DOHH2 (cell line): ENCODE data around the gene RBM6.

Experiments used
- H3F3A ChIP-seq: fragments of 200-600 bp; sonication (generic), shearing (Covaris generic); 2 replicates; pipeline ENCODE4 v1.6.0; 2016; ENCODE audit warnings: antibody characterized with exemption, mild to moderate bottlenecking; ENCODE audit not compliant: control insufficient read depth, insufficient read depth
- H3K27ac ChIP-seq: fragments of 200-600 bp; sonication (generic); 2 replicates; pipeline ENCODE4 v1.5.1; 2014; ENCODE audit warnings: low read depth, mild to moderate bottlenecking, low read length, moderate library complexity
- H3K27me3 ChIP-seq: fragments of 200-600 bp; sonication (generic); 2 replicates; pipeline ENCODE4 v1.6.1; 2014; ENCODE audit warnings: mild to moderate bottlenecking, low read length, mixed read lengths; ENCODE audit not compliant: control insufficient read depth
- H3K36me3 ChIP-seq: fragments of 200-600 bp; sonication (generic); 2 replicates; pipeline ENCODE4 v1.6.1; 2014; ENCODE audit warnings: mild to moderate bottlenecking, low read length, moderate library complexity, mixed read lengths; ENCODE audit not compliant: control insufficient read depth
- H3K4me1 ChIP-seq: fragments of 200-600 bp; sonication (generic); 2 replicates; pipeline ENCODE4 v1.6.1; 2014; ENCODE audit warnings: mild to moderate bottlenecking, low read length, mixed read lengths; ENCODE audit not compliant: control insufficient read depth
- H3K4me2 ChIP-seq: fragments of 200-600 bp; sonication (generic); 2 replicates; pipeline ENCODE4 v1.6.0; 2014; ENCODE audit warnings: mild to moderate bottlenecking, low read length, moderate library complexity
- H3K4me3 ChIP-seq: fragments of 200-600 bp; sonication (generic); 2 replicates; pipeline ENCODE4 v1.5.1; 2014; ENCODE audit warnings: mild to moderate bottlenecking, low read length, mixed read lengths
- H3K79me2 ChIP-seq: fragments of 200-600 bp; sonication (generic); 2 replicates; pipeline ENCODE4 v1.6.1; 2014; ENCODE audit warnings: mild to moderate bottlenecking, low read length, mixed read lengths; ENCODE audit not compliant: control insufficient read depth
- H3K9me2 ChIP-seq: fragments of 200-600 bp; sonication (generic); replicated peaks from 2 replicates; pipeline ENCODE4 v1.6.1; 2014; ENCODE audit warnings: mild to moderate bottlenecking, low read length, mixed read lengths; ENCODE audit not compliant: control insufficient read depth
- H3K9me3 ChIP-seq: fragments of 200-600 bp; sonication (generic); 2 replicates; pipeline ENCODE4 v1.6.1; 2014; ENCODE audit warnings: antibody characterized with exemption, low read length, mixed read lengths; ENCODE audit not compliant: control insufficient read depth, insufficient read depth
- H4K20me1 ChIP-seq: fragments of 200-600 bp; sonication (generic); 2 replicates; pipeline ENCODE4 v1.6.0; 2014; ENCODE audit warnings: low read depth, mild to moderate bottlenecking, antibody characterized with exemption, low read length, moderate library complexity; ENCODE audit not compliant: control insufficient read depth, insufficient read depth
- CTCF ChIP-seq: fragments of 200-600 bp; sonication (generic); IDR thresholded peaks from one replicate; pipeline ENCODE4 v1.5.1; 2014; ENCODE audit warnings: antibody characterized with exemption, mild to moderate bottlenecking, low read depth, low read length; ENCODE audit not compliant: poor library complexity, severe bottlenecking
- EZH2phosphoT487 ChIP-seq: fragments of 200-600 bp; sonication (generic); IDR thresholded peaks from 2 replicates; pipeline ENCODE4 v1.6.1; 2017; ENCODE audit warnings: borderline replicate concordance, mild to moderate bottlenecking, antibody characterized with exemption, low read length, moderate library complexity, mixed read lengths

RBM6 gene

GRCh38 chr3:50117120-50117519, 177.2 kb downstream of the RBM6 start:
- H4K20me1 ChIP-seq: no peaks in the 10 kb centered on the region
- no peak for TF ChIP-seq EZH2phosphoT487
- no peak overlapping the region for H3K4me3 ChIP-seq
- no peaks in the 10 kb centered on the region for H3K9me3 ChIP-seq
- peaks cover 13% of the 10 kb centered on the region for H3F3A ChIP-seq
- no peak overlapping the region for H3K27ac ChIP-seq
- H3K79me2 ChIP-seq: no peaks in the 10 kb centered on the region
- H3K36me3 ChIP-seq: peaks cover 88% of the 10 kb centered on the region
- no peaks in the 10 kb centered on the region for H3K9me2 ChIP-seq
- H3K4me2 ChIP-seq: no peak overlapping the region
- H3K4me1 ChIP-seq: no peaks in the 10 kb centered on the region
- H3K27me3 ChIP-seq: no peaks in the 10 kb centered on the region

- Histone ChIP-seq H3K4me3 (no peak overlapping the region), H3K27me3 (no peaks in the 10 kb centered on the region), H4K20me1 (no peaks in the 10 kb centered on the region), H3K27ac (no peak overlapping the region), H3K4me1 (no peaks in the 10 kb centered on the region), H3K79me2 (no peaks in the 10 kb centered on the region), H3K9me2 (no peaks in the 10 kb centered on the region), H3F3A (peaks cover 13% of the 10 kb centered on the region), H3K4me2 (no peak overlapping the region), H3K9me3 (no peaks in the 10 kb centered on the region), H3K36me3 (peaks cover 78% of the 10 kb centered on the region)
- no peak for TF ChIP-seq CTCF
- TF ChIP-seq EZH2phosphoT487: no peak
Measured at GRCh38 chr3:50118237-50118636, 178.3 kb downstream of the RBM6 start.

- Histone ChIP-seq H3F3A (peaks cover 13% of the 10 kb centered on the region), H3K36me3 (peaks cover 63% of the 10 kb centered on the region), H3K27ac (no peak overlapping the region), H3K79me2 (no peaks in the 10 kb centered on the region), H3K4me3 (no peak overlapping the region), H3K27me3 (no peaks in the 10 kb centered on the region), H3K4me1 (no peaks in the 10 kb centered on the region), H3K9me2 (no peaks in the 10 kb centered on the region), H3K4me2 (no peak overlapping the region), H3K9me3 (no peaks in the 10 kb centered on the region), H4K20me1 (no peaks in the 10 kb centered on the region)
- TF ChIP-seq EZH2phosphoT487 (no peak), CTCF (no peak)
Measured at GRCh38 chr3:50119786-50120185, 179.8 kb downstream of the RBM6 start.

- Histone ChIP-seq H3K9me3 (no peaks in the 10 kb centered on the region), H3K4me3 (no peak overlapping the region), H3K4me1 (no peaks in the 10 kb centered on the region), H4K20me1 (no peaks in the 10 kb centered on the region), H3F3A (peaks cover 13% of the 10 kb centered on the region), H3K4me2 (no peak overlapping the region), H3K27me3 (no peaks in the 10 kb centered on the region), H3K36me3 (peaks cover 55% of the 10 kb centered on the region), H3K9me2 (no peaks in the 10 kb centered on the region), H3K27ac (no peak overlapping the region), H3K79me2 (no peaks in the 10 kb centered on the region)
- no peak for TF ChIP-seq CTCF
- TF ChIP-seq EZH2phosphoT487: no peak
Measured at GRCh38 chr3:50120364-50121071, 180.6 kb downstream of the RBM6 start.
